Mesenchymal stem cell (in vitro differentiated cells and primary cell): ENCODE measurements around the gene OR2AG2.
A peak's percentile ranks its signal among the peaks of the same experiment; 100 is the strongest.

Experiments
- DNase-seq: peaks from one replicate; pipeline ENCODE4 v3.0.0-alpha.2; 2013
- H2AFZ ChIP-seq: one replicate; pipeline ENCODE4 v1.6.1; 2013; ENCODE audit warnings: low read depth, mild to moderate bottlenecking, control low read depth, inconsistent platforms, low read length, moderate library complexity
- H2AK5ac ChIP-seq: 2 replicates; pipeline ENCODE4 v1.6.1; 2013; ENCODE audit warnings: low read length, moderate library complexity, mild to moderate bottlenecking, inconsistent platforms; ENCODE audit not compliant: severe bottlenecking
- H2BK120ac ChIP-seq: one replicate; pipeline ENCODE4 v1.6.1; 2013; ENCODE audit warnings: low read depth, mild to moderate bottlenecking, inconsistent platforms, low read length, moderate library complexity
- H2BK12ac ChIP-seq, 2 experiments: one replicate each; pipeline ENCODE4 v1.6.1; 2013; ENCODE audit warnings: inconsistent platforms in 2 of 2, low read length in 2 of 2, mild to moderate bottlenecking in 2 of 2, moderate library complexity in 2 of 2, control low read depth in 1 of 2
- H2BK15ac ChIP-seq: one replicate; pipeline ENCODE4 v1.6.1; 2013; ENCODE audit warnings: mild to moderate bottlenecking, low read depth, inconsistent platforms; ENCODE audit not compliant: poor library complexity, severe bottlenecking
- H2BK5ac ChIP-seq: 2 replicates; pipeline ENCODE4 v1.6.1; 2013; ENCODE audit warnings: low read depth, mild to moderate bottlenecking, low read length, control low read depth, inconsistent platforms; ENCODE audit not compliant: poor library complexity, severe bottlenecking
- H3K14ac ChIP-seq, 2 experiments: one replicate each; pipeline ENCODE4 v1.6.1; 2013; ENCODE audit warnings: inconsistent platforms in 2 of 2, low read length in 2 of 2, control low read depth in 1 of 2, mild to moderate bottlenecking in 1 of 2, moderate library complexity in 1 of 2
- H3K18ac ChIP-seq, 2 experiments: one replicate each; pipeline ENCODE4 v1.6.1; 2013; ENCODE audit warnings: inconsistent platforms in 2 of 2, low read length in 2 of 2, control low read depth in 1 of 2, low read depth in 1 of 2, mild to moderate bottlenecking in 1 of 2
- H3K23ac ChIP-seq, 2 experiments: one replicate each; pipeline ENCODE4 v1.6.1; 2013; ENCODE audit warnings: inconsistent platforms in 2 of 2, low read length in 2 of 2, mild to moderate bottlenecking in 2 of 2, moderate library complexity in 2 of 2, control low read depth in 1 of 2
- H3K27ac ChIP-seq: 2 replicates; pipeline ENCODE4 v1.5.1; 2013; ENCODE audit warnings: mild to moderate bottlenecking, moderate library complexity, low read length, control low read depth, inconsistent platforms; ENCODE audit not compliant: poor library complexity, severe bottlenecking
- H3K27me3 ChIP-seq, 2 experiments: 2 replicates each; pipeline versions ENCODE4 v1.6.1 to v1.7.0; 2013; ENCODE audit warnings: low read length in 2 of 2, mild to moderate bottlenecking in 2 of 2, moderate library complexity in 2 of 2, control low read depth in 1 of 2, inconsistent platforms in 1 of 2; ENCODE audit not compliant: control insufficient read depth in 1 of 2, insufficient read depth in 1 of 2
- H3K36me3 ChIP-seq, 2 experiments: 2 replicates each; pipeline versions ENCODE4 v1.6.1 to v1.7.0; 2013; ENCODE audit warnings: low read length in 2 of 2, control low read depth in 1 of 2, inconsistent platforms in 1 of 2, low read depth in 1 of 2, mild to moderate bottlenecking in 1 of 2; ENCODE audit not compliant: insufficient read depth in 2 of 2, control insufficient read depth in 1 of 2
- H3K4ac ChIP-seq, 2 experiments: one replicate each; pipeline ENCODE4 v1.6.1; 2013; ENCODE audit warnings: inconsistent platforms in 2 of 2, low read length in 2 of 2, mild to moderate bottlenecking in 2 of 2, moderate library complexity in 2 of 2, control low read depth in 1 of 2, low read depth in 1 of 2
- H3K4me1 ChIP-seq: 2 replicates; pipeline ENCODE4 v1.6.1; 2013; ENCODE audit warnings: low read depth, low read length, control low read depth; ENCODE audit not compliant: control insufficient read depth, insufficient read depth
- H3K4me2 ChIP-seq: 2 replicates; pipeline ENCODE4 v1.6.1; 2013; ENCODE audit warnings: low read length, mild to moderate bottlenecking, inconsistent platforms; ENCODE audit not compliant: poor library complexity, severe bottlenecking
- H3K4me3 ChIP-seq, 2 experiments: 2 replicates each; pipeline versions ENCODE4 v1.5.1 to v1.7.0; 2013; ENCODE audit warnings: low read length in 2 of 2, mild to moderate bottlenecking in 2 of 2, control low read depth in 1 of 2, low read depth in 1 of 2; ENCODE audit not compliant: insufficient read depth in 1 of 2
- H3K79me1 ChIP-seq: replicated peaks from 2 replicates; pipeline ENCODE4 v1.6.1; 2013; ENCODE audit warnings: mild to moderate bottlenecking, control low read depth, low read length, inconsistent platforms; ENCODE audit not compliant: poor library complexity, severe bottlenecking
- H3K9ac ChIP-seq: 2 replicates; pipeline ENCODE4 v1.7.0; 2013; ENCODE audit warnings: mild to moderate bottlenecking, low read length, moderate library complexity
- H3K9me3 ChIP-seq: 2 replicates; pipeline ENCODE4 v1.7.0; 2013; ENCODE audit warnings: mild to moderate bottlenecking, low read length; ENCODE audit not compliant: control insufficient read depth
- H4K8ac ChIP-seq: one replicate; pipeline ENCODE4 v1.6.1; 2013; ENCODE audit warnings: inconsistent platforms, mild to moderate bottlenecking, low read length, moderate library complexity
- H4K91ac ChIP-seq: one replicate; pipeline ENCODE4 v1.6.1; 2013; ENCODE audit warnings: mild to moderate bottlenecking, low read length, inconsistent platforms
- WGBS: methylation state at CpG from one replicate; pipeline ENCODE4 v1.1.7; 2013; ENCODE audit warnings: mixed read lengths; 5-methylcytosine and 5-hydroxymethylcytosine counted together

OR2AG2 gene

GRCh38 chr11:6742260-6742659 is 29.5 kb downstream of the OR2AG2 start:
- Histone ChIP-seq H3K14ac (no peak overlapping the region), H3K27me3 (peaks cover 0 to 4% of the 10 kb centered on the region in 2 experiments), H3K18ac (no peak overlapping the region), H2AFZ (no peak overlapping the region), H2BK5ac (no peak overlapping the region), H2BK15ac (no peak overlapping the region), H3K23ac (no peak overlapping the region), H3K9ac (no peak overlapping the region), H2BK120ac (no peak overlapping the region), H3K4ac (no peak overlapping the region), H3K27ac (no peak overlapping the region), H3K4me3 (no peak overlapping the region), H4K8ac (no peak overlapping the region), H3K79me1 (no peaks in the 10 kb centered on the region), H2BK12ac (no peak overlapping the region), H2AK5ac (no peak overlapping the region), H3K4me2 (no peak overlapping the region), H3K9me3 (no peaks in the 10 kb centered on the region), H4K91ac (no peak overlapping the region), H3K36me3 (no peaks in the 10 kb centered on the region), H3K4me1 (no peaks in the 10 kb centered on the region)
- WGBS = 68% methylated on average over 7 of the region's 7 CpGs
- no peak for DNase-seq

- Histone ChIP-seq H2BK15ac (no peak overlapping the region), H3K4me2 (no peak overlapping the region), H4K8ac (no peak overlapping the region), H3K23ac (peak overlapping the region in 1 of 2 experiments; percentile 52), H2BK12ac (no peak overlapping the region), H3K9me3 (no peaks in the 10 kb centered on the region), H3K4me1 (no peaks in the 10 kb centered on the region), H3K27me3 (peaks cover 0 to 4% of the 10 kb centered on the region in 2 experiments), H2AK5ac (no peak overlapping the region), H3K36me3 (no peaks in the 10 kb centered on the region), H2BK120ac (no peak overlapping the region), H3K4me3 (no peak overlapping the region), H4K91ac (no peak overlapping the region), H2BK5ac (no peak overlapping the region), H3K4ac (no peak overlapping the region), H3K18ac (no peak overlapping the region), H3K79me1 (no peaks in the 10 kb centered on the region), H2AFZ (no peak overlapping the region), H3K27ac (no peak overlapping the region), H3K14ac (no peak overlapping the region), H3K9ac (no peak overlapping the region)
- no peak for DNase-seq
- 100% methylated on average over 1 of the region's 1 CpG for WGBS
Measured at GRCh38 chr11:6738590-6738989, 33.2 kb downstream of the OR2AG2 start.

- 39% methylated on average over 2 of the region's 2 CpGs for WGBS
- no peak overlapping the region for H3K27ac ChIP-seq
- no peak overlapping the region for H2BK12ac ChIP-seq
- no peak overlapping the region for H2BK5ac ChIP-seq
- H3K4me1 ChIP-seq = no peaks in the 10 kb centered on the region
- H3K36me3 ChIP-seq = no peaks in the 10 kb centered on the region
- no peak overlapping the region for H3K4ac ChIP-seq
- H3K4me2 ChIP-seq = no peak overlapping the region
- no peak overlapping the region for H3K23ac ChIP-seq
- no peak overlapping the region for H2BK15ac ChIP-seq
- no peaks in the 10 kb centered on the region for H3K79me1 ChIP-seq
- H3K27me3 ChIP-seq = peaks cover 0 to 4% of the 10 kb centered on the region in 2 experiments
- H3K14ac ChIP-seq = no peak overlapping the region
- no peak overlapping the region for H4K91ac ChIP-seq
- H4K8ac ChIP-seq = no peak overlapping the region
- no peak overlapping the region for H2AK5ac ChIP-seq
- no peak overlapping the region for H3K18ac ChIP-seq
- peak; percentile 51 for DNase-seq
- no peak overlapping the region for H2AFZ ChIP-seq
- H3K9ac ChIP-seq = no peak overlapping the region
- no peak overlapping the region for H3K4me3 ChIP-seq
- no peak overlapping the region for H2BK120ac ChIP-seq
- H3K9me3 ChIP-seq = no peaks in the 10 kb centered on the region
Measured at GRCh38 chr11:6737872-6738466, 33.8 kb downstream of the OR2AG2 start.

GRCh38 chr11:6736495-6737121 is 35.2 kb downstream of the OR2AG2 start:
- Histone ChIP-seq H3K27me3 (peaks cover 0 to 4% of the 10 kb centered on the region in 2 experiments), H4K91ac (no peak overlapping the region), H3K9ac (no peak overlapping the region), H2BK12ac (no peak overlapping the region), H2BK5ac (no peak overlapping the region), H3K23ac (no peak overlapping the region), H3K14ac (no peak overlapping the region), H2BK120ac (no peak overlapping the region), H2BK15ac (no peak overlapping the region), H3K18ac (no peak overlapping the region), H3K4me3 (no peak overlapping the region), H3K4me2 (no peak overlapping the region), H2AFZ (no peak overlapping the region), H4K8ac (no peak overlapping the region), H3K4ac (no peak overlapping the region), H3K36me3 (no peaks in the 10 kb centered on the region), H3K4me1 (no peaks in the 10 kb centered on the region), H3K27ac (no peak overlapping the region), H3K79me1 (no peaks in the 10 kb centered on the region), H3K9me3 (no peaks in the 10 kb centered on the region), H2AK5ac (no peak overlapping the region)
- WGBS = 72% methylated on average over 3 of the region's 3 CpGs
- DNase-seq = no peak
